Endodermal cell (in vitro differentiated cells): Measurements from ENCODE around the gene CACNA1S. TPM values are rescaled to one million over a fixed set of nuclear protein-coding genes. Genes with fewer than 3 reads are reported as not detected.

Experiments
- DNase-seq: peaks from one replicate; pipeline ENCODE4 v3.0.0-alpha.2; 2017
- H3K27ac ChIP-seq: 2 replicates; pipeline ENCODE4 v1.5.1; 2013; ENCODE audit warnings: mild to moderate bottlenecking, low read depth, low read length, moderate library complexity
- H3K27me3 ChIP-seq: 2 replicates; pipeline ENCODE4 v1.6.1; 2013; ENCODE audit warnings: mild to moderate bottlenecking, low read length, moderate library complexity; ENCODE audit not compliant: insufficient read depth, control insufficient read depth, poor library complexity, severe bottlenecking
- H3K36me3 ChIP-seq: 2 replicates; pipeline ENCODE4 v1.7.0; 2013; ENCODE audit warnings: mild to moderate bottlenecking, low read length, moderate library complexity; ENCODE audit not compliant: control insufficient read depth, insufficient read depth
- H3K4me1 ChIP-seq: one replicate; pipeline ENCODE4 v1.7.0; 2013; ENCODE audit warnings: low read length; ENCODE audit not compliant: control insufficient read depth, insufficient read depth
- H3K4me3 ChIP-seq: 2 replicates; pipeline ENCODE4 v1.5.1; 2013; ENCODE audit warnings: mild to moderate bottlenecking, low read length, moderate library complexity
- H3K9ac ChIP-seq: 2 replicates; pipeline ENCODE4 v1.6.1; 2013; ENCODE audit warnings: mild to moderate bottlenecking, low read length, moderate library complexity; ENCODE audit not compliant: poor library complexity, severe bottlenecking; ENCODE audit errors: extremely low read depth
- H3K9me3 ChIP-seq: 2 replicates; pipeline ENCODE4 v1.6.1; 2013; ENCODE audit warnings: mild to moderate bottlenecking, low read length, moderate library complexity; ENCODE audit not compliant: control insufficient read depth
- H3K27ac Mint-ChIP-seq: 2 replicates; pipeline ENCODE4 v1.8.0; 2020; ENCODE audit warnings: mixed read lengths
- H3K27me3 Mint-ChIP-seq: 2 replicates; pipeline ENCODE4 v1.8.0; 2021; ENCODE audit warnings: mild to moderate bottlenecking, mixed read lengths; ENCODE audit not compliant: insufficient read depth
- H3K36me3 Mint-ChIP-seq: 2 replicates; pipeline ENCODE4 v1.8.0; 2020; ENCODE audit warnings: low read depth, mixed read lengths
- H3K4me1 Mint-ChIP-seq: 2 replicates; pipeline ENCODE4 v1.8.0; 2020; ENCODE audit warnings: mixed read lengths
- H3K4me3 Mint-ChIP-seq: 2 replicates; pipeline ENCODE4 v1.8.0; 2020; ENCODE audit warnings: mild to moderate bottlenecking, moderate library complexity, mixed read lengths
- H3K9me3 Mint-ChIP-seq: 2 replicates; pipeline ENCODE4 v1.8.0; 2020; ENCODE audit warnings: mild to moderate bottlenecking, mixed read lengths
- CTCF ChIP-seq: fragments of 200-600 bp; sonication (generic); conservative IDR thresholded peaks from 2 replicates; pipeline ENCODE4 v1.5.0; 2021; ENCODE audit warnings: antibody characterized with exemption, mild to moderate bottlenecking
- WGBS, 2 experiments: methylation state at CpG; one replicate each; pipeline versions ENCODE4 v1.1.5 to v1.1.7; 2013; ENCODE audit warnings: missing lambda C conversion rate in 2 of 2, mixed read lengths in 1 of 2; ENCODE audit not compliant: insufficient coverage in 1 of 2, insufficient read length in 1 of 2; 5-methylcytosine and 5-hydroxymethylcytosine counted together
- total RNA-seq, 2 donors: library from RNA; stranded (reverse); fragmentation: NEBNext Ultra II Directional in 1 of 2; extraction: Animal tissue kit (Norgen Biotek cat#: 25700) in 1 of 2; gene quantifications; 2 replicates in 1 of 2; 3 replicates in 1 of 2; pipeline ENCODE4 v1.2.1, GENCODE V29; 2021

Gene CACNA1S
- total RNA-seq, 2 donors from 2014 or later: 0.11 to 0.13 TPM

DNA sequence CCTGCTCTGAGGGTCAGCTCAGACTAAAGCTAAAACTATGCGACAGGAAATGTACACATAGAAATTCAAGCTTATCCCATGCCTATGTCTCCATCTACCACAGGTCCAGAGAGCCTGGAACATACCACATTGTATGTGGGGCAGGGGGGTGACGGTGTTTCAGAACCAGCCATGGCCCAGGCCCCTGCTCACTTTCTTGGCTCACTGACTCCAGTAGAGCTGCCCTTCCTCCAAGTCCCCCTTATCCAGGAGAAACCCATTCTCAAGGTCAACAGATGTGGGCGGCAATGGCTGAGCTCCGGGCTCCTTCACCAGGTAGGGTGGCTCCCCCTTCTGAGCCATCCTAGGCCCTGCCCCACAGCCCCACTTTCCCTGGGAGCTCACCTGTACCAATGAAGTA is 21.0 kb downstream of the CACNA1S start:
- TF ChIP-seq CTCF: no peak
- no peak for DNase-seq
- Mint-ChIP-seq H3K27ac (no peak overlapping the region), H3K4me3 (no peak overlapping the region), H3K27me3 (no peaks in the 10 kb centered on the region), H3K36me3 (no peaks in the 10 kb centered on the region), H3K4me1 (no peaks in the 10 kb centered on the region), H3K9me3 (no peaks in the 10 kb centered on the region)
- WGBS, 2 experiments: 92% methylated on average over 4 of the region's 4 CpGs; no CpG with 5 or more reads in 1 of the 2 experiments
- no peaks in the 10 kb centered on the region for H3K9me3 ChIP-seq
- no peaks in the 10 kb centered on the region for H3K4me1 ChIP-seq
- no peaks in the 10 kb centered on the region for H3K36me3 ChIP-seq
- no peak overlapping the region for H3K4me3 ChIP-seq
- no peak overlapping the region for H3K9ac ChIP-seq
- no peak overlapping the region for H3K27ac ChIP-seq
- no peaks in the 10 kb centered on the region for H3K27me3 ChIP-seq

DNA sequence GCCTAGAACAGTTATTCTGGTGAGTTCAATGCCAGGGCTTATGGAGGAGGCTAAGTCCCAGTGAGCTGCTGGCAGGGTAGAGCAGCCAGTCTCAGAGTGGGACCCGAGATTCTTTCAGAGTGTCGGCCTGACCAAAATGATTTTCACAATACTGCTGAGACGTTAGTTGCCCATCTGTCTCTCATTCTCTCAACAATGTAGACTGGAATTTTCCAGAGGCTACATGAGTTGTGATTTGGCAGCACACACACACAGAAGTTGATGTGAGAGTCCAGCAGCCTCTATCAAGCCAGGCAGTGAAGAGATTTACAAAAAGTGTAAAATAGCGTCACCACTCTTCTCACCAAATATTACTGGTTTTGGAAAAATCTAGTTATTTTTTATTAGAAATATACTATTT is 21.7 kb downstream of the CACNA1S start:
- no peak for TF ChIP-seq CTCF
- Histone ChIP-seq H3K4me1 (no peaks in the 10 kb centered on the region), H3K27me3 (no peaks in the 10 kb centered on the region), H3K4me3 (no peak overlapping the region), H3K36me3 (no peaks in the 10 kb centered on the region), H3K27ac (no peak overlapping the region), H3K9ac (no peak overlapping the region), H3K9me3 (no peaks in the 10 kb centered on the region)
- no peak overlapping the region for H3K27ac Mint-ChIP-seq
- no peaks in the 10 kb centered on the region for H3K9me3 Mint-ChIP-seq
- 92 to 93% methylated on average over 3 to 4 of the region's 4 CpGs for WGBS, 2 experiments
- no peaks in the 10 kb centered on the region for H3K36me3 Mint-ChIP-seq
- DNase-seq: no peak
- H3K4me1 Mint-ChIP-seq: no peaks in the 10 kb centered on the region
- H3K27me3 Mint-ChIP-seq: peaks cover 2% of the 10 kb centered on the region
- no peak overlapping the region for H3K4me3 Mint-ChIP-seq

GRCh38 chr1:201089596-201089995 is 22.6 kb downstream of the CACNA1S start:
- Histone ChIP-seq H3K9me3 (no peaks in the 10 kb centered on the region), H3K4me3 (no peak overlapping the region), H3K27me3 (no peaks in the 10 kb centered on the region), H3K36me3 (no peaks in the 10 kb centered on the region), H3K9ac (no peak overlapping the region), H3K4me1 (no peaks in the 10 kb centered on the region), H3K27ac (peak overlapping the region; percentile 11)
- DNase-seq: no peak
- Mint-ChIP-seq H3K4me1 (no peaks in the 10 kb centered on the region), H3K36me3 (no peaks in the 10 kb centered on the region), H3K9me3 (no peaks in the 10 kb centered on the region), H3K4me3 (no peak overlapping the region), H3K27me3 (peaks cover 2% of the 10 kb centered on the region), H3K27ac (no peak overlapping the region)
- WGBS, 2 experiments: 79 to 87% methylated on average over 5 of the region's 5 CpGs
- TF ChIP-seq CTCF: no peak
